HEK293 (cell line): ENCODE results near the gene WDR86.
A peak's percentile ranks its signal among the peaks of the same experiment; 100 is the strongest.

Source experiments
- CTCF ChIA-PET: fragments of 350-600 bp; formaldehyde crosslinking; extraction: SDS; loops from one replicate; lab custom pipeline; 2021; ENCODE audit warnings: antibody characterized with exemption; lab: Yijun Ruan, JAX
- POLR2A ChIA-PET: fragments of 300-600 bp; formaldehyde crosslinking; extraction: SDS; loops from one replicate; lab custom pipeline; 2020; ENCODE audit warnings: antibody characterized with exemption, inconsistent platforms; lab: Yijun Ruan, JAX
- H3K27ac ChIP-seq: fragments of 200-500 bp; sonication (Bioruptor generic); 2 replicates; pipeline ENCODE4 v1.5.1; 2014; ENCODE audit warnings: low read depth, low read length, control low read depth, inconsistent platforms; ENCODE audit errors: extremely low read depth
- H3K36me3 ChIP-seq, 2 experiments: fragments of 200-500 bp in 1 of 2; sonication (Bioruptor generic) in 1 of 2; 1 replicate in 1 of 2; 2 replicates in 1 of 2; pipeline ENCODE4 v1.5.1; 2014 to 2017; ENCODE audit warnings: inconsistent platforms in 2 of 2, low read length in 2 of 2; ENCODE audit not compliant: control insufficient read depth in 2 of 2, insufficient read depth in 1 of 2
- H3K4me1 ChIP-seq: fragments of 200-500 bp; sonication (Bioruptor generic); 2 replicates; pipeline ENCODE4 v1.5.1; 2014; ENCODE audit warnings: mild to moderate bottlenecking, low read length, inconsistent platforms; ENCODE audit not compliant: control insufficient read depth, insufficient read depth
- H3K4me3 ChIP-seq: 2 replicates; pipeline ENCODE4 v1.5.1; 2011; ENCODE audit warnings: low read depth, mild to moderate bottlenecking, control low read depth, low read length, moderate library complexity
- H3K9me3 ChIP-seq: fragments of 200-500 bp; sonication (Bioruptor generic); 2 replicates; pipeline ENCODE4 v1.5.1; 2014; ENCODE audit warnings: low read depth, low read length, inconsistent platforms; ENCODE audit not compliant: control insufficient read depth, insufficient read depth
- HOXD13 ChIP-seq: sonication (generic); formaldehyde crosslinking; IDR thresholded peaks from 2 replicates; pipeline ENCODE4 v1.8.0; 2022; ENCODE audit warnings: missing genetic modification reagents, borderline replicate concordance
- KLF1 ChIP-seq: fragments of 450-650 bp; formaldehyde crosslinking; IDR thresholded peaks from 2 replicates; pipeline ENCODE4 v1.5.1; 2016; ENCODE audit warnings: missing biosample characterization, missing genetic modification characterization
- OVOL3 ChIP-seq: fragments of 450-650 bp; formaldehyde crosslinking; IDR thresholded peaks from 2 replicates; pipeline ENCODE4 v1.5.1; 2016; ENCODE audit warnings: missing biosample characterization, missing genetic modification characterization
- PBX3 ChIP-seq: sonication (generic); formaldehyde crosslinking; IDR thresholded peaks from 2 replicates; pipeline ENCODE4 v1.8.1; 2022; ENCODE audit warnings: mild to moderate bottlenecking, moderate library complexity, missing genetic modification reagents
- SCRT2 ChIP-seq: fragments of 450-650 bp; formaldehyde crosslinking; IDR thresholded peaks from 2 replicates; pipeline ENCODE4 v1.5.1; 2016; ENCODE audit warnings: missing biosample characterization, missing genetic modification characterization
- ZBTB10 ChIP-seq: fragments of 450-650 bp; formaldehyde crosslinking; IDR thresholded peaks from 2 replicates; pipeline ENCODE4 v1.5.1; 2016; ENCODE audit warnings: missing biosample characterization, missing genetic modification characterization
- ZBTB48 ChIP-seq: fragments of 450-650 bp; formaldehyde crosslinking; IDR thresholded peaks from 2 replicates; pipeline ENCODE4 v1.5.1; 2016; ENCODE audit warnings: missing biosample characterization, missing genetic modification characterization
- ZBTB49 ChIP-seq: fragments of 450-650 bp; formaldehyde crosslinking; IDR thresholded peaks from 2 replicates; pipeline ENCODE4 v1.5.1; 2016; ENCODE audit warnings: missing biosample characterization, missing genetic modification characterization, low read depth
- ZIC2 ChIP-seq: fragments of 450-650 bp; formaldehyde crosslinking; IDR thresholded peaks from 2 replicates; pipeline ENCODE4 v1.5.1; 2016; ENCODE audit warnings: missing biosample characterization, missing genetic modification characterization
- ZNF362 ChIP-seq: fragments of 450-650 bp; formaldehyde crosslinking; IDR thresholded peaks from 2 replicates; pipeline ENCODE4 v1.5.1; 2016; ENCODE audit warnings: missing biosample characterization, missing genetic modification characterization
- ZNF449 ChIP-seq: fragments of 450-650 bp; formaldehyde crosslinking; IDR thresholded peaks from 2 replicates; pipeline ENCODE4 v1.5.1; 2017; ENCODE audit warnings: missing biosample characterization, mild to moderate bottlenecking, missing genetic modification characterization, moderate library complexity
- ZNF473 ChIP-seq: fragments of 450-650 bp; formaldehyde crosslinking; IDR thresholded peaks from 2 replicates; pipeline ENCODE4 v1.5.1; 2017; ENCODE audit warnings: missing biosample characterization, missing genetic modification characterization
- ZNF600 ChIP-seq: fragments of 450-650 bp; formaldehyde crosslinking; IDR thresholded peaks from 2 replicates; pipeline ENCODE4 v1.5.1; 2016; ENCODE audit warnings: missing biosample characterization, missing genetic modification characterization
- ZNF623 ChIP-seq: fragments of 450-650 bp; formaldehyde crosslinking; IDR thresholded peaks from 2 replicates; pipeline ENCODE4 v1.5.1; 2016; ENCODE audit warnings: missing biosample characterization, missing genetic modification characterization
- ZNF664 ChIP-seq: fragments of 450-650 bp; formaldehyde crosslinking; IDR thresholded peaks from 2 replicates; pipeline ENCODE4 v1.5.1; 2016; ENCODE audit warnings: missing biosample characterization, missing genetic modification characterization
- ZNF670 ChIP-seq: fragments of 450-650 bp; formaldehyde crosslinking; IDR thresholded peaks from 2 replicates; pipeline ENCODE4 v1.5.1; 2016; ENCODE audit warnings: missing biosample characterization, missing genetic modification characterization, low read depth
- ZNF677 ChIP-seq: fragments of 450-650 bp; IDR thresholded peaks from 2 replicates; pipeline ENCODE4 v1.5.0; 2018; ENCODE audit warnings: missing biosample characterization, mild to moderate bottlenecking, missing genetic modification characterization, moderate library complexity
- ZNF768 ChIP-seq: fragments of 450-650 bp; formaldehyde crosslinking; IDR thresholded peaks from 2 replicates; pipeline ENCODE4 v1.5.1; 2018; ENCODE audit warnings: missing biosample characterization, mild to moderate bottlenecking, missing genetic modification characterization

Gene WDR86

GRCh38 chr7:151408839-151409666 is 785 bp downstream of the WDR86 start:
- Histone ChIP-seq H3K36me3 (no peaks in the 10 kb centered on the region), H3K9me3 (no peaks in the 10 kb centered on the region), H3K27ac (peak overlapping the region; percentile 11; the same call in 1 of the 2 replicates), H3K4me1 (no peaks in the 10 kb centered on the region), H3K4me3 (no peak overlapping the region; the same call in 1 of the 2 replicates)
- TF ChIP-seq SCRT2 (tag by site-specific recombination) (peak; percentile 17; the same call in 1 of the 2 replicates), KLF1 (0 out of 2 replicates have a peak, but pooled peaks have one; percentile 29), ZNF362 (no peak)
- CTCF ChIA-PET = interaction anchor here (0.6 to 0.7 kb wide), 2 partner anchors 62 to 351 kb away, joined by 3 read pairs; no protein-coding TSS in a partner anchor
- POLR2A ChIA-PET = no interaction called here

GRCh38 chr7:151408498-151408838 is 1.4 kb downstream of the WDR86 start:
- Histone ChIP-seq H3K4me3 (no peak overlapping the region), H3K4me1 (no peaks in the 10 kb centered on the region), H3K36me3 (no peaks in the 10 kb centered on the region), H3K9me3 (no peaks in the 10 kb centered on the region), H3K27ac (no peak overlapping the region)
- POLR2A ChIA-PET = no interaction called here
- TF ChIP-seq ZNF623 (tag by site-specific recombination) = no peak
- no peak for TF ChIP-seq ZNF664
- TF ChIP-seq ZNF768 (tag by site-specific recombination) = no peak
- TF ChIP-seq PBX3 = no peak
- no peak for TF ChIP-seq ZNF449 (tag by site-specific recombination)
- TF ChIP-seq ZIC2 (tag by site-specific recombination) = no peak
- TF ChIP-seq ZNF670 (tag by site-specific recombination) = no peak
- TF ChIP-seq ZNF677 = no peak
- no peak for TF ChIP-seq HOXD13 (CRISPR knock-in tag)
- TF ChIP-seq ZBTB49 (tag by site-specific recombination) = no peak
- no peak for TF ChIP-seq ZBTB10
- no peak for TF ChIP-seq ZNF473
- TF ChIP-seq OVOL3 (tag by site-specific recombination) = no peak
- no peak for TF ChIP-seq ZNF600 (tag by site-specific recombination)
- no peak for TF ChIP-seq ZBTB48 (tag by site-specific recombination)
- CTCF ChIA-PET = interaction anchor here (0.6 kb wide), 1 partner anchor 352 kb away, joined by 3 read pairs; no protein-coding TSS in a partner anchor
